Upper lobe of right lung (tissue), 1 donor: ENCODE results near the gene SULT1C4. TPM values are rescaled to one million over a fixed set of nuclear protein-coding genes. Genes with fewer than 3 reads are reported as not detected.
A peak's percentile ranks its signal among the peaks of the same experiment; 100 is the strongest.

ENCODE experiments used
- ATAC-seq: fragments of 200-7000 bp; cut with Tn5 transposase; one replicate; pipeline ENCODE4 v1.9.1; 2020; ENCODE audit warnings: mild to moderate bottlenecking, moderate library complexity
- DNase-seq: peaks from one replicate; pipeline ENCODE4 v3.0.0-alpha.2; 2020
- H3K27ac ChIP-seq: fragments of 200-600 bp; one replicate; pipeline ENCODE4 v1.8.0; 2022
- H3K27me3 ChIP-seq: fragments of 200-600 bp; one replicate; pipeline ENCODE4 v1.8.0; 2022; ENCODE audit warnings: mild to moderate bottlenecking
- H3K36me3 ChIP-seq: fragments of 200-600 bp; one replicate; pipeline ENCODE4 v1.8.0; 2022
- H3K4me1 ChIP-seq: fragments of 200-600 bp; one replicate; pipeline ENCODE4 v1.8.0; 2022
- H3K4me3 ChIP-seq: fragments of 200-600 bp; one replicate; pipeline ENCODE4 v1.8.0; 2022; ENCODE audit warnings: mild to moderate bottlenecking
- H3K9me3 ChIP-seq: fragments of 200-600 bp; one replicate; pipeline ENCODE4 v1.8.0; 2022
- CTCF ChIP-seq: fragments of 200-600 bp; IDR thresholded peaks from one replicate; pipeline ENCODE4 v1.8.0; 2022; ENCODE audit warnings: antibody characterized with exemption
- intact Hi-C: fragments of 100-400 bp; cut with DNase I; formaldehyde crosslinking; loops from one replicate; pipeline ENCODE4 v1.11.0; 2022
- long read RNA-seq: library from polyadenylated mRNA; unstranded; transcript quantifications from one replicate; pipeline ENCODE4 v2.0.0, GENCODE V29; 2021
- total RNA-seq: library from RNA; stranded (reverse); fragmentation: NEBNext Ultra II Directional; extraction: Animal tissue kit (Norgen Biotek cat#: 25700); gene quantifications from one replicate; pipeline ENCODE4 v1.2.1, GENCODE V29; 2021
- donor health status: DM: no; HTN: yes; CAD: no; lungs with severe emphysema.

The SULT1C4 gene
- total RNA-seq = 11.6 TPM
- long read RNA-seq, transcript SULT1C4-202 (5 exons, 1,045 nt) = major isoform, 16 of 19 reads
- long read RNA-seq, partial matches to known transcripts = 0 of 19 reads
- long read RNA-seq, other reads (novel, unspliced or antisense) = 1 of 19 reads

- intact Hi-C loops = no loop called here
- H3K4me1 ChIP-seq = no peaks in the 10 kb centered on the region
- no peaks in the 10 kb centered on the region for H3K27me3 ChIP-seq
- peak within 1 kb of the TSS; percentile 80 for H3K27ac ChIP-seq
- H3K36me3 ChIP-seq = no peaks in the 10 kb centered on the region
- TF ChIP-seq CTCF = no peak
- H3K9me3 ChIP-seq = no peaks in the 10 kb centered on the region
- DNase-seq (no peak), ATAC-seq (peak; percentile 68)
- peak within 1 kb of the TSS; percentile 46 for H3K4me3 ChIP-seq
Observed at GRCh38 chr2:108377815-108378630, at the start of gene SULT1C4. Gene SULT1C4, plus strand, starts transcription at chr2:108377954. Its CDS starts 384 bp downstream, at chr2:108378338.

- intact Hi-C loops = no loop called here
- H3K36me3 ChIP-seq = no peaks in the 10 kb centered on the region
- H3K4me3 ChIP-seq = no peak overlapping the region
- ATAC-seq (no peak), DNase-seq (no peak)
- H3K4me1 ChIP-seq = no peaks in the 10 kb centered on the region
- H3K27me3 ChIP-seq = no peaks in the 10 kb centered on the region
- no peak for TF ChIP-seq CTCF
- no peak overlapping the region for H3K27ac ChIP-seq
- no peaks in the 10 kb centered on the region for H3K9me3 ChIP-seq
Observed at GRCh38 chr2:108329771-108330170, 48.0 kb upstream of the SULT1C4 start.

GRCh38 chr2:108330979-108331378 is 46.8 kb upstream of the SULT1C4 start:
- no peak for DNase-seq
- Histone ChIP-seq H3K4me1 (no peaks in the 10 kb centered on the region), H3K27me3 (no peaks in the 10 kb centered on the region), H3K4me3 (no peak overlapping the region), H3K36me3 (no peaks in the 10 kb centered on the region), H3K27ac (no peak overlapping the region), H3K9me3 (no peaks in the 10 kb centered on the region)
- no peak for ATAC-seq
- intact Hi-C loops = no loop called here
- TF ChIP-seq CTCF = no peak

- H3K27me3 ChIP-seq = no peaks in the 10 kb centered on the region
- TF ChIP-seq CTCF = no peak
- H3K27ac ChIP-seq = no peak overlapping the region
- no peak overlapping the region for H3K4me3 ChIP-seq
- H3K9me3 ChIP-seq = no peaks in the 10 kb centered on the region
- intact Hi-C loops = no loop called here
- no peak for ATAC-seq
- DNase-seq = no peak
- no peaks in the 10 kb centered on the region for H3K36me3 ChIP-seq
- H3K4me1 ChIP-seq = no peaks in the 10 kb centered on the region
Observed at GRCh38 chr2:108345951-108346350, 31.8 kb upstream of the SULT1C4 start.

GRCh38 chr2:108346827-108347226 is 30.9 kb upstream of the SULT1C4 start:
- Histone ChIP-seq H3K27me3 (no peaks in the 10 kb centered on the region), H3K27ac (no peak overlapping the region), H3K9me3 (no peaks in the 10 kb centered on the region), H3K4me1 (no peaks in the 10 kb centered on the region), H3K4me3 (no peak overlapping the region), H3K36me3 (no peaks in the 10 kb centered on the region)
- intact Hi-C loops = no loop called here
- TF ChIP-seq CTCF = no peak
- no peak for ATAC-seq
- no peak for DNase-seq
